Esophagus (tissue), 2 donors: ENCODE data around the gene MAP3K14. TPM values are rescaled to one million over a fixed set of nuclear protein-coding genes. Genes with fewer than 3 reads are reported as not detected.

Experiments used
- H3K27ac ChIP-seq, 2 donors: one replicate each; pipeline ENCODE4 v1.5.1; 2013; ENCODE audit warnings: low read depth in 2 of 2, mild to moderate bottlenecking in 2 of 2, inconsistent platforms in 1 of 2, low read length in 1 of 2, moderate library complexity in 1 of 2
- H3K27me3 ChIP-seq, 2 donors: one replicate each; pipeline ENCODE4 v1.6.1; 2013; ENCODE audit warnings: low read length in 2 of 2, control low read depth in 1 of 2, mild to moderate bottlenecking in 1 of 2; ENCODE audit not compliant: insufficient read depth in 2 of 2, control insufficient read depth in 1 of 2
- H3K36me3 ChIP-seq, 2 donors: one replicate each; pipeline ENCODE4 v1.6.1; 2013; ENCODE audit warnings: low read length in 1 of 2; ENCODE audit not compliant: control insufficient read depth in 2 of 2, insufficient read depth in 2 of 2
- H3K4me1 ChIP-seq, 2 donors: one replicate each; pipeline ENCODE4 v1.6.1; 2013; ENCODE audit warnings: low read length in 1 of 2; ENCODE audit not compliant: control insufficient read depth in 2 of 2, insufficient read depth in 2 of 2
- H3K4me3 ChIP-seq, 2 donors: one replicate each; pipeline ENCODE4 v1.5.1; 2013; ENCODE audit warnings: low read length in 2 of 2, mild to moderate bottlenecking in 2 of 2, low read depth in 1 of 2, moderate library complexity in 1 of 2
- H3K9me3 ChIP-seq, 2 donors: one replicate each; pipeline ENCODE4 v1.6.1; 2013; ENCODE audit warnings: mild to moderate bottlenecking in 2 of 2, low read depth in 1 of 2, low read length in 1 of 2, moderate library complexity in 1 of 2; ENCODE audit not compliant: control insufficient read depth in 2 of 2, insufficient read depth in 1 of 2
- WGBS, 2 donors: extraction: QIAGEN DNeasy Blood & Tissue Kit; methylation state at CpG; one replicate each; pipeline ENCODE4 v1.1.7; 2013; 5-methylcytosine and 5-hydroxymethylcytosine counted together
- polyA plus RNA-seq, 2 donors: library from polyadenylated mRNA; stranded (reverse); fragments of 200-250 nt; gene quantifications; one replicate each; pipeline ENCODE4 v1.2.3, GENCODE V29; 2013
- donor health status: healthy with polysubstance abuse.
- donor health status: Bipolar disorder and iron deficiency.

Gene MAP3K14
- polyA plus RNA-seq, 2 donors, result 8.0 to 9.2 TPM

DNA sequence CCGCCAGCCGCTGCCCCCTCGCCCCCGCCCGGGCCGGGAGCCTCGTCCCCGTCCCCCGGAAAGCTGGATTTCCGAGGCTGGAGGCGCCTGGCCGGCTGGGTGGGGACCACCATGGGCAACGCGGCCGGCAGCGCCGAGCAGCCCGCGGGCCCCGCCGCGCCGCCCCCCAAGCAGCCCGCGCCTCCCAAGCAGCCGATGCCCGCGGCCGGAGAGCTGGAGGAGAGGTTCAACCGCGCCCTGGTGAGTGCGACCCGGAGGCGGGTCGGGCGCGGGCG, 94.9 kb downstream of the MAP3K14 start:
- H3K27ac ChIP-seq, result peak overlapping the region; percentile 37 to 64

DNA sequence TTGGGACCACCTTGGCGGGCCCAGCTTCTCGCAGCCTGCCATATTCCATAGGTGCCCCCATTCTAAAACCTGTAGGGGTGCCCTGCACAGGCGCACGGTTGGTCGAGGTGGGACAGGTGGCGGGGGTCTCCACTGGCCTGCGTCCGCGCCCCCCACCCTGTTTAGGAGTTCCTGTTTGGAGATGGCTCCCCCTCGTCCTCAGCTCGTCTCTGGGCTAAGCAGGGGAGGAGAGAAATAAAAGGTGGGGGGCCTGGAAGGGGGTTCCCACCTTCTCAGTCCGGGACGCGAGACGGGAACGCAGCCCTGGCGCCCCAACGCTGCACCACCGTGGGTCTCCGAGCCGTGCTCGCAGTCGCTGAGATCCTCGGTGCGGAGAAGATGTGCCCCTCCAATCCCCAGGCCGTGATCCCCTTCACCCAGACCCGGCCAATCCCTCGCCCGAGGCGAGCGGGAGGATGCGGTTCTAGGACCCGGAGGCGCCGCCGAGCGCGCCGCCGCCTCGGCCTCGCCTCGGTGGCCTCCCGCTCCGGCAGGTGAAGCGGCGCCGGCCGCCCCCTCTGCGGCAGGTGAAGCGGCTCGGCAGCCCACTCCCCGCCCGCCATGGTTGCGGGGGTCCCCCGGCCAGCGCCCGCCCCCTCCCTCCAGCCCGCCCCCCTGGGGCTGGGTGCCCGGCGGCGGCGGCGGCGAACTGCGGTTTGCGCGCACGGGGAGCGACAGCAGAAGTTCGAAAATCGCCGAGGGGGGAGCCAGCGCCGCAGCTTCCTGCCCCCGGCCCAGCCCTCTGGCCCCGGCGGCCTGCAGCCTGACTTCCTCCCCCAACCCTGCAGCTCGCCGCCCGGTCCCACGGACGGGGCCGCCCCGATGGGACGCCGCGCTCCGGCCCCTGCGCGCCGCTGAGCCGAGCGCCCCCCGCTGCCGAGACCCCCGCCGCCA, 95.5 kb downstream of the MAP3K14 start, which contains the start of gene FMNL1:
FMNL1 (plus strand) TSS at position 805 of the 933 bp plus-strand sequence. CDS start 240 bp downstream, outside the sequence.
- H3K4me1 ChIP-seq, result peaks cover 0 to 3% of the 10 kb centered on the region in 2 donors
- peak within 1 kb of the TSS; percentile 37 to 64 for H3K27ac ChIP-seq
- H3K36me3 ChIP-seq, result no peaks in the 10 kb centered on the region
- H3K9me3 ChIP-seq, result no peaks in the 10 kb centered on the region
- H3K27me3 ChIP-seq, result no peaks in the 10 kb centered on the region
- WGBS, 2 donors, result 4 to 6% methylated on average over 58 to 98 of the region's 98 CpGs
- peak within 1 kb of the TSS; percentile 47 to 54 for H3K4me3 ChIP-seq

More for the DNA sequence above, 94.9 kb downstream of the MAP3K14 start:
- H3K4me1 ChIP-seq, result peaks cover 0 to 3% of the 10 kb centered on the region in 2 donors
- WGBS, 2 donors, result 1% methylated on average over 38 of the region's 38 CpGs; no CpG with 5 or more reads in 1 of the 2 donors
- peak overlapping the region; percentile 47 to 54 for H3K4me3 ChIP-seq
- no peaks in the 10 kb centered on the region for H3K9me3 ChIP-seq
- no peaks in the 10 kb centered on the region for H3K27me3 ChIP-seq
- H3K36me3 ChIP-seq, result no peaks in the 10 kb centered on the region

DNA sequence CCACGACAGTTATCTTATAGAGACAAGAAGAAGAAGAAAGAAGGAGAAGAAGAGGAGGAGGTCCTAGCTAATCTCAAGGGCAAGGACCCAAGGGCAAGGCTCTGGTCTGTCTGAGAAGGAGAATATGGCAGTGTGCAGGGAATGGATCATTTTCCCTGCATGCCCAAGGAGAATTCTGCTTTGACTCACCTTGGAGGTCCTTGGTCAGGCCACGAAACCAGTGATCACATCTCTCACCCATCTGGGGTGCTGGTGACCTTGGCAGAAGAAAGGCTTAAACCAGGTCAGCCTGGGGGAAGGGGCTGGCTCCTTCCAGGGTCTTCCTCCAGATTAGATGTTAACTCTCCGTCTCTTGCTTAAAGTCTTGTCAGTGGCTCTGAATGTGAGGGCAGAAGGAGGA, 96.7 kb downstream of the MAP3K14 start:
- Histone ChIP-seq H3K36me3 (no peaks in the 10 kb centered on the region), H3K4me3 (no peak overlapping the region), H3K27ac (no peak overlapping the region), H3K9me3 (no peaks in the 10 kb centered on the region), H3K4me1 (peaks cover 0 to 3% of the 10 kb centered on the region in 2 donors), H3K27me3 (no peaks in the 10 kb centered on the region)
- WGBS, 2 donors, result 86 to 88% methylated on average over 3 of the region's 3 CpGs

DNA sequence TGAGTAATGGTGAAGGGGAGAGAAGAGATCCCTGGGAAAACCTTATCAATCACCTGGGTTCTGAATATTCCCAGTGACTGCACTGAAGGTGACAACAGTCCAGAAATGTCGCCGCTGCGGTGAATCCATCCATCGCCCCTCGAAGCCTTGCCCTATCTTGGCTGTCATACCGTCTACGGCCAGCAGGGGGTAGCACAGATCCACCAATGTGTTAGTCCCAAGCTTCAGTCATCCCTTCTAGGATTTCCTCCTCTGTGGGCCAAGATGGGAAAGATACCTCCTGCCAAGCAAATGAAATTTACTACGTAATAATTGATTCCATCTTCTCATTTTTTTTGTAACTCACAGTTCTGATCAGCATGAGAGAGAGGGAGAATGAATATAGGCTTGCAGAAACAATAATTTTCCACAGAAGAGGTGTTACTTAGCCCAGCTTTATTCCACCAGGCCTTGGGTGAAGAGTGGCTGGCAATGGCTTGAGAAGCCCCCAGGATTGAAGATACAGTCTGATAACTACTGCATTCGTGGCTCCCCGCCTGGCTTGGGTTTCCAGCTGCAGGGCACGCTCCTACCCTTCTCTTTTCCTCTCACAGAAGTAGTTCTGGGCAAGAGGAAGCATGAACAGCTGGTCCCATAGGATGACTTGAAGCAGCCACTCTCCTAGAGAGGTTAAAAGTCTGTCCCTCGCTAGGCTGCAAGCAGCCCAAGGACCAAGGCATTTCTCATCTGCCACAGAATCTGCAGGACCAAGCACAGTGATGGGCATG, 97.7 kb downstream of the MAP3K14 start:
- no peaks in the 10 kb centered on the region for H3K27me3 ChIP-seq
- H3K27ac ChIP-seq, result no peak overlapping the region
- no peaks in the 10 kb centered on the region for H3K36me3 ChIP-seq
- H3K9me3 ChIP-seq, result no peaks in the 10 kb centered on the region
- H3K4me1 ChIP-seq, result peaks cover 0 to 3% of the 10 kb centered on the region in 2 donors
- WGBS, 2 donors, result 13 to 18% methylated on average over 12 of the region's 12 CpGs
- no peak overlapping the region for H3K4me3 ChIP-seq

Other genes with a start within 250 kb of the MAP3K14 start
- 10 to 100 TPM; 34.2 to 47.3 TPM for gene PLCD3, start 184.5 kb downstream of the MAP3K14 start, polyA plus RNA-seq
- 1 to 10 TPM; 5.9 to 8.8 TPM for gene ACBD4, start 181.3 kb downstream of the MAP3K14 start, polyA plus RNA-seq
- 10 to 100 TPM; 20.4 to 24.2 TPM for gene HEXIM1, start 168.5 kb downstream of the MAP3K14 start, polyA plus RNA-seq
- gene HEXIM2, start 155.1 kb downstream of the MAP3K14 start, polyA plus RNA-seq, result 1 to 10 TPM; 3.7 to 4.5 TPM
- gene FMNL1, start 95.1 kb downstream of the MAP3K14 start, polyA plus RNA-seq, result 1 to 10 TPM; 4.3 to 5.2 TPM
- not detected for gene SPATA32, start 54.9 kb downstream of the MAP3K14 start, polyA plus RNA-seq
- 100 to 1,000 TPM in 1 of 2 donors, 10 to 100 TPM in 1; 100.0 to 211 TPM for gene ARHGAP27, start 115.8 kb upstream of the MAP3K14 start, polyA plus RNA-seq
- gene PLEKHM1, start 173.7 kb upstream of the MAP3K14 start, polyA plus RNA-seq, result 10 to 100 TPM; 43.9 to 80.4 TPM